ENCODE data around the gene GIMAP1. TPM values are rescaled to one million over a fixed set of nuclear protein-coding genes. Genes with fewer than 3 reads are reported as not detected.

GIMAP1 gene
- total and polyA plus RNA-seq, 4 donors, result 4.6 to 10.0 (median 7.6) TPM

GRCh38 chr7:150723467-150723866, 7.1 kb downstream of the GIMAP1 start:
- no peak overlapping the region for H3K9ac ChIP-seq (ENCODE audit: insufficient read depth in 1 of 2, low read length in 2 of 2)
- H3K36me3 ChIP-seq (ENCODE audit: control insufficient read depth in 4 of 4, insufficient read depth in 4 of 4, low read length in 4 of 4), result peaks cover 0 to 15% (median 0%) of the 10 kb centered on the region in 4 donors
- no peak for ATAC-seq (ENCODE audit: insufficient read depth, low FRiP score)
- peaks cover 0 to 7% (median 2%) of the 10 kb centered on the region in 5 donors for H3K4me1 ChIP-seq (ENCODE audit: control insufficient read depth in 5 of 5, insufficient read depth in 5 of 5, low read length in 5 of 5)
- WGBS, 2 donors, result 75 to 93% methylated on average over 1 of the region's 1 CpG
- H3K4me3 ChIP-seq, result no peak overlapping the region
- no peak overlapping the region for H3K27ac ChIP-seq (ENCODE audit: low read depth in 1 of 2, low read length in 1 of 2)
- peaks cover 0 to 8% (median 0%) of the 10 kb centered on the region in 4 donors for H3K9me3 ChIP-seq (ENCODE audit: control insufficient read depth in 4 of 4, insufficient read depth in 3 of 4, low read length in 3 of 4)
- no peaks in the 10 kb centered on the region for H3K27me3 ChIP-seq (ENCODE audit: control insufficient read depth in 3 of 3, insufficient read depth in 3 of 3, low read length in 2 of 3)
- TF ChIP-seq, protein P1, sequence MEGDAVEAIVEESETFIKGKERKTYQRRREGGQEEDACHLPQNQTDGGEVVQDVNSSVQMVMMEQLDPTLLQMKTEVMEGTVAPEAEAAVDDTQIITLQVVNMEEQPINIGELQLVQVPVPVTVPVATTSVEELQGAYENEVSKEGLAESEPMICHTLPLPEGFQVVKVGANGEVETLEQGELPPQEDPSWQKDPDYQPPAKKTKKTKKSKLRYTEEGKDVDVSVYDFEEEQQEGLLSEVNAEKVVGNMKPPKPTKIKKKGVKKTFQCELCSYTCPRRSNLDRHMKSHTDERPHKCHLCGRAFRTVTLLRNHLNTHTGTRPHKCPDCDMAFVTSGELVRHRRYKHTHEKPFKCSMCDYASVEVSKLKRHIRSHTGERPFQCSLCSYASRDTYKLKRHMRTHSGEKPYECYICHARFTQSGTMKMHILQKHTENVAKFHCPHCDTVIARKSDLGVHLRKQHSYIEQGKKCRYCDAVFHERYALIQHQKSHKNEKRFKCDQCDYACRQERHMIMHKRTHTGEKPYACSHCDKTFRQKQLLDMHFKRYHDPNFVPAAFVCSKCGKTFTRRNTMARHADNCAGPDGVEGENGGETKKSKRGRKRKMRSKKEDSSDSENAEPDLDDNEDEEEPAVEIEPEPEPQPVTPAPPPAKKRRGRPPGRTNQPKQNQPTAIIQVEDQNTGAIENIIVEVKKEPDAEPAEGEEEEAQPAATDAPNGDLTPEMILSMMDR (IDR thresholded peaks at IDR 0.05; ENCODE audit: control extremely low read depth, extremely low read depth), result no peak
- no peak for DNase-seq

- WGBS, 2 donors, result 71 to 86% methylated on average over 3 of the region's 3 CpGs
- H3K4me3 ChIP-seq, result no peak overlapping the region
- H3K27ac ChIP-seq (ENCODE audit: low read depth in 1 of 2, low read length in 1 of 2), result no peak overlapping the region
- no peak for DNase-seq
- H3K9ac ChIP-seq (ENCODE audit: insufficient read depth in 1 of 2, low read length in 2 of 2), result no peak overlapping the region
- TF ChIP-seq, protein P1 (IDR thresholded peaks at IDR 0.05; ENCODE audit: control extremely low read depth, extremely low read depth), result no peak
- H3K9me3 ChIP-seq (ENCODE audit: control insufficient read depth in 4 of 4, insufficient read depth in 3 of 4, low read length in 3 of 4), result peaks cover 0 to 6% (median 1%) of the 10 kb centered on the region in 4 donors
- peaks cover 0 to 3% (median 0%) of the 10 kb centered on the region in 5 donors for H3K4me1 ChIP-seq (ENCODE audit: control insufficient read depth in 5 of 5, insufficient read depth in 5 of 5, low read length in 5 of 5)
- H3K27me3 ChIP-seq (ENCODE audit: control insufficient read depth in 3 of 3, insufficient read depth in 3 of 3, low read length in 2 of 3), result no peaks in the 10 kb centered on the region
- no peak for ATAC-seq (ENCODE audit: insufficient read depth, low FRiP score)
- H3K36me3 ChIP-seq (ENCODE audit: control insufficient read depth in 4 of 4, insufficient read depth in 4 of 4, low read length in 4 of 4), result no peaks in the 10 kb centered on the region
Measured at GRCh38 chr7:150727381-150727780, 11.0 kb downstream of the GIMAP1 start.

GRCh38 chr7:150728011-150728410, 11.6 kb downstream of the GIMAP1 start:
- DNase-seq, result no peak
- no peaks in the 10 kb centered on the region for H3K4me1 ChIP-seq (ENCODE audit: control insufficient read depth in 5 of 5, insufficient read depth in 5 of 5, low read length in 5 of 5)
- no peak for ATAC-seq (ENCODE audit: insufficient read depth, low FRiP score)

More at GRCh38 chr7:150728011-150728410, 11.6 kb downstream of the GIMAP1 start:
- H3K9me3 ChIP-seq (ENCODE audit: control insufficient read depth in 4 of 4, insufficient read depth in 3 of 4, low read length in 3 of 4), result peaks cover 0 to 6% (median 1%) of the 10 kb centered on the region in 4 donors
- H3K36me3 ChIP-seq (ENCODE audit: control insufficient read depth in 4 of 4, insufficient read depth in 4 of 4, low read length in 4 of 4), result no peaks in the 10 kb centered on the region
- no peak overlapping the region for H3K27ac ChIP-seq (ENCODE audit: low read depth in 1 of 2, low read length in 1 of 2)
- no peaks in the 10 kb centered on the region for H3K27me3 ChIP-seq (ENCODE audit: control insufficient read depth in 3 of 3, insufficient read depth in 3 of 3, low read length in 2 of 3)
- TF ChIP-seq, protein P1 (IDR thresholded peaks at IDR 0.05; ENCODE audit: control extremely low read depth, extremely low read depth), result no peak
- H3K4me3 ChIP-seq, result no peak overlapping the region
- no peak overlapping the region for H3K9ac ChIP-seq (ENCODE audit: insufficient read depth in 1 of 2, low read length in 2 of 2)

Measured in lung (tissue), 12 donors.